OCI-LY1 (cell line): ENCODE results near the gene TBC1D8.

Experiments used
- H2AFZ ChIP-seq: fragments of 200-600 bp; sonication (generic), shearing (Covaris generic); 2 replicates; pipeline ENCODE4 v1.6.0; 2014; ENCODE audit warnings: antibody characterized with exemption, mild to moderate bottlenecking, low read length
- H3F3A ChIP-seq: fragments of 200-600 bp; sonication (generic), shearing (Covaris generic); 2 replicates; pipeline ENCODE4 v1.6.0; 2014; ENCODE audit warnings: mild to moderate bottlenecking, antibody characterized with exemption, low read length, moderate library complexity; ENCODE audit not compliant: insufficient read depth
- H3K27ac ChIP-seq: fragments of 200-600 bp; sonication (generic); 2 replicates; pipeline ENCODE4 v1.5.1; 2014; ENCODE audit warnings: low read length, mixed run types, mild to moderate bottlenecking, low read depth; ENCODE audit not compliant: poor library complexity, severe bottlenecking
- H3K27me3 ChIP-seq: fragments of 200-600 bp; sonication (generic); 2 replicates; pipeline ENCODE4 v1.6.0; 2014; ENCODE audit warnings: antibody characterized with exemption, mild to moderate bottlenecking, low read length, moderate library complexity; ENCODE audit not compliant: insufficient read depth
- H3K36me3 ChIP-seq: fragments of 200-600 bp; sonication (generic); 2 replicates; pipeline ENCODE4 v1.6.1; 2014; ENCODE audit warnings: mild to moderate bottlenecking, antibody characterized with exemption, low read length, moderate library complexity, mixed read lengths; ENCODE audit not compliant: insufficient read depth
- H3K4me1 ChIP-seq: fragments of 200-600 bp; sonication (generic); 2 replicates; pipeline ENCODE4 v1.5.1; 2014; ENCODE audit warnings: mild to moderate bottlenecking, low read length, moderate library complexity; ENCODE audit not compliant: insufficient read depth, severe bottlenecking
- H3K4me2 ChIP-seq: fragments of 200-600 bp; sonication (generic), shearing (Covaris generic); 2 replicates; pipeline ENCODE4 v1.6.1; 2014; ENCODE audit warnings: low read length
- H3K4me3 ChIP-seq: fragments of 200-600 bp; sonication (generic); 2 replicates; pipeline ENCODE4 v1.5.1; 2014; ENCODE audit warnings: low read length, low read depth, mild to moderate bottlenecking, mixed read lengths; ENCODE audit not compliant: poor library complexity, severe bottlenecking
- H3K79me2 ChIP-seq: fragments of 200-600 bp; shearing (Covaris generic); 2 replicates; pipeline ENCODE4 v1.6.1; 2016; ENCODE audit warnings: mixed run types, low read length, mixed read lengths; ENCODE audit not compliant: insufficient read depth
- H3K9ac ChIP-seq: fragments of 200-600 bp; sonication (generic), shearing (Covaris generic); 2 replicates; pipeline ENCODE4 v1.6.1; 2014; ENCODE audit warnings: mild to moderate bottlenecking, low read length, mixed read lengths
- H3K9me2 ChIP-seq: fragments of 200-600 bp; sonication (generic), shearing (Covaris generic); 2 replicates; pipeline ENCODE4 v1.6.1; 2014; ENCODE audit warnings: low read depth, mild to moderate bottlenecking, low read length, mixed read lengths
- H3K9me3 ChIP-seq: fragments of 200-600 bp; shearing (Covaris generic); 2 replicates; pipeline ENCODE4 v1.6.1; 2014; ENCODE audit warnings: low read length, mixed read lengths
- H4K20me1 ChIP-seq: fragments of 200-600 bp; sonication (generic), shearing (Covaris generic); 2 replicates; pipeline ENCODE4 v1.6.0; 2016; ENCODE audit warnings: mild to moderate bottlenecking, low read length; ENCODE audit not compliant: insufficient read depth
- EZH2 ChIP-seq: fragments of 200-600 bp; sonication (generic), shearing (Covaris generic); IDR thresholded peaks from 2 replicates; pipeline ENCODE4 v1.8.0; 2017; ENCODE audit warnings: borderline replicate concordance, mixed run types, mild to moderate bottlenecking, antibody characterized with exemption, low read length, moderate library complexity, mixed read lengths
- TF ChIP-seq, protein P1 (sequence below): fragments of 200-600 bp; sonication (generic), shearing (Covaris generic); IDR thresholded peaks from 2 replicates; pipeline ENCODE4 v1.5.1; 2017; ENCODE audit warnings: mild to moderate bottlenecking, antibody characterized with exemption, low read length, moderate library complexity, mixed read lengths

TBC1D8 gene

GRCh38 chr2:100989666-100990065 is 161.5 kb downstream of the TBC1D8 start:
- no peak overlapping the region for H2AFZ ChIP-seq
- H3K36me3 ChIP-seq, result no peaks in the 10 kb centered on the region; the same call in 1 of the 2 replicates
- no peak overlapping the region for H3K27ac ChIP-seq
- H3K9me3 ChIP-seq, result no peaks in the 10 kb centered on the region
- H3K9me2 ChIP-seq, result no peaks in the 10 kb centered on the region
- H3K9ac ChIP-seq, result no peak overlapping the region
- no peaks in the 10 kb centered on the region for H4K20me1 ChIP-seq
- TF ChIP-seq EZH2, result no peak
- TF ChIP-seq, protein P1, sequence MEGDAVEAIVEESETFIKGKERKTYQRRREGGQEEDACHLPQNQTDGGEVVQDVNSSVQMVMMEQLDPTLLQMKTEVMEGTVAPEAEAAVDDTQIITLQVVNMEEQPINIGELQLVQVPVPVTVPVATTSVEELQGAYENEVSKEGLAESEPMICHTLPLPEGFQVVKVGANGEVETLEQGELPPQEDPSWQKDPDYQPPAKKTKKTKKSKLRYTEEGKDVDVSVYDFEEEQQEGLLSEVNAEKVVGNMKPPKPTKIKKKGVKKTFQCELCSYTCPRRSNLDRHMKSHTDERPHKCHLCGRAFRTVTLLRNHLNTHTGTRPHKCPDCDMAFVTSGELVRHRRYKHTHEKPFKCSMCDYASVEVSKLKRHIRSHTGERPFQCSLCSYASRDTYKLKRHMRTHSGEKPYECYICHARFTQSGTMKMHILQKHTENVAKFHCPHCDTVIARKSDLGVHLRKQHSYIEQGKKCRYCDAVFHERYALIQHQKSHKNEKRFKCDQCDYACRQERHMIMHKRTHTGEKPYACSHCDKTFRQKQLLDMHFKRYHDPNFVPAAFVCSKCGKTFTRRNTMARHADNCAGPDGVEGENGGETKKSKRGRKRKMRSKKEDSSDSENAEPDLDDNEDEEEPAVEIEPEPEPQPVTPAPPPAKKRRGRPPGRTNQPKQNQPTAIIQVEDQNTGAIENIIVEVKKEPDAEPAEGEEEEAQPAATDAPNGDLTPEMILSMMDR, result no peak
- H3F3A ChIP-seq, result no peaks in the 10 kb centered on the region
- no peak overlapping the region for H3K4me2 ChIP-seq
- H3K27me3 ChIP-seq, result no peaks in the 10 kb centered on the region
- no peak overlapping the region for H3K4me3 ChIP-seq
- peaks cover 3% of the 10 kb centered on the region for H3K4me1 ChIP-seq
- no peaks in the 10 kb centered on the region for H3K79me2 ChIP-seq

DNA sequence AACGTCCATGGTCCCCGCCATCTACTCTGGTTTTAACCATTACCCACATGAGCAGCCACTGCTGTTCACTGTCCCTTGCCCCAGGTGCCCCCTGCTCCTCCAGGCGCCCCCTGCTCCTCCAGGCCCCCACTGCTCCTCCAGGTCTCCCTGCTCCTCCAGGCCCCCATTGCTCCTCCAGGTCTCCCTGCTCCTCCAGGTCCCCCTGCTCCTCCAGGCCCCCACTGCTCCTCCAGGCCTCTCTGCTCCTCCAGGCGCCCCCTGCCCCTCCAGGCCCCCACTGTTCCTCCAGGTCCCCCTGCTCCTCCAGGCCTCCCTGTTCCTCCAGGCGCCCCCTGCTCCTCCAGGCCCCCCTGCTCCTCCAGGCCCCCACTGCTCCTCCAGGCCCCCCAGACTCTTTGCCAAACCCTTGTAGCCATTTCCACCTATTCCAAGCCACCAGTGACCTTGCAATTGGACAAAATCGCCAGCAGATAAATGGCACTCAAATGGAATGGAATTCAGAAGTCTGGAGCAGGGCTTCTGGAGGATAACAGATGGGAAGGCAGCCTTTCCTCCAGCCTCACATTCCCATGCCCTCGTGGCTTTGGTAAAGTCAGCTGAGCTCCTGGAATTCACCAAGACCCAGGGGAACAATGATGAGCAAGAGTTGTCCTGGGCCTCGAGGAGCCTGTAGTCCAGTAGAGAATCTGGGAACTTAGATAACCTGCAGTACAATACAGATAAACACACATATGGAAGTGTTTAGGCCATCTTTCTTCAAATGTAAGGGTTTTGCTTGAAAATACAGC is 162.4 kb downstream of the TBC1D8 start:
- no peak overlapping the region for H2AFZ ChIP-seq
- H3K9me2 ChIP-seq, result no peaks in the 10 kb centered on the region
- no peak overlapping the region for H3K4me3 ChIP-seq
- H3K36me3 ChIP-seq, result no peaks in the 10 kb centered on the region; the same call in 1 of the 2 replicates
- TF ChIP-seq, protein P1, result no peak
- no peak for TF ChIP-seq EZH2
- H3K9ac ChIP-seq, result no peak overlapping the region
- H3F3A ChIP-seq, result no peaks in the 10 kb centered on the region
- H3K4me1 ChIP-seq, result peaks cover 7% of the 10 kb centered on the region
- no peak overlapping the region for H3K4me2 ChIP-seq
- no peaks in the 10 kb centered on the region for H4K20me1 ChIP-seq
- H3K27me3 ChIP-seq, result no peaks in the 10 kb centered on the region
- H3K79me2 ChIP-seq, result no peaks in the 10 kb centered on the region
- H3K9me3 ChIP-seq, result no peaks in the 10 kb centered on the region
- H3K27ac ChIP-seq, result no peak overlapping the region

- TF ChIP-seq EZH2, result no peak
- TF ChIP-seq, protein P1, result no peak
- Histone ChIP-seq H3F3A (no peaks in the 10 kb centered on the region), H3K27ac (no peak overlapping the region), H3K9ac (no peak overlapping the region), H3K4me1 (peaks cover 15% of the 10 kb centered on the region), H4K20me1 (no peaks in the 10 kb centered on the region), H3K36me3 (no peaks in the 10 kb centered on the region; the same call in 1 of the 2 replicates), H3K9me3 (no peaks in the 10 kb centered on the region), H3K79me2 (no peaks in the 10 kb centered on the region), H3K4me3 (no peak overlapping the region), H2AFZ (no peak overlapping the region), H3K9me2 (no peaks in the 10 kb centered on the region), H3K27me3 (no peaks in the 10 kb centered on the region), H3K4me2 (no peak overlapping the region)
These were observed 163.2 kb downstream of the TBC1D8 start for GRCh38 chr2:100987974-100988373.
